Nephron (organoid): Measurements from ENCODE around the gene TMEM271.
"Not testable (repeated sequence)": the region's sequence is repeated elsewhere in the genome, so short reads cannot be mapped to it uniquely, and the experiment has no call there.

Source experiments
- H3K27ac Mint-ChIP-seq, 3 experiments: 2 replicates each; pipeline ENCODE4 v1.8.0; 2020; ENCODE audit warnings: mixed read lengths in 3 of 3, mild to moderate bottlenecking in 2 of 3, moderate library complexity in 1 of 3
- H3K27me3 Mint-ChIP-seq: 2 replicates; pipeline ENCODE4 v1.8.0; 2021; ENCODE audit warnings: low read depth, mild to moderate bottlenecking, moderate library complexity, mixed read lengths
- H3K36me3 Mint-ChIP-seq: 2 replicates; pipeline ENCODE4 v1.8.0; 2020; ENCODE audit warnings: low read depth, mixed read lengths
- H3K4me1 Mint-ChIP-seq: 2 replicates; pipeline ENCODE4 v1.8.0; 2020; ENCODE audit warnings: mixed read lengths
- H3K4me3 Mint-ChIP-seq, 3 experiments: 2 replicates each; pipeline ENCODE4 v1.8.0; 2020; ENCODE audit warnings: mild to moderate bottlenecking in 3 of 3, mixed read lengths in 3 of 3, moderate library complexity in 2 of 3
- H3K9me3 Mint-ChIP-seq: 2 replicates; pipeline ENCODE4 v1.8.0; 2020; ENCODE audit warnings: mixed read lengths
- CTCF ChIP-seq, 3 experiments: fragments of 200-600 bp; sonication (generic); IDR thresholded peaks; one replicate each; pipeline ENCODE4 v1.5.0; 2021; ENCODE audit warnings: antibody characterized with exemption in 3 of 3; ENCODE audit not compliant: unreplicated experiment in 3 of 3

Gene TMEM271

DNA sequence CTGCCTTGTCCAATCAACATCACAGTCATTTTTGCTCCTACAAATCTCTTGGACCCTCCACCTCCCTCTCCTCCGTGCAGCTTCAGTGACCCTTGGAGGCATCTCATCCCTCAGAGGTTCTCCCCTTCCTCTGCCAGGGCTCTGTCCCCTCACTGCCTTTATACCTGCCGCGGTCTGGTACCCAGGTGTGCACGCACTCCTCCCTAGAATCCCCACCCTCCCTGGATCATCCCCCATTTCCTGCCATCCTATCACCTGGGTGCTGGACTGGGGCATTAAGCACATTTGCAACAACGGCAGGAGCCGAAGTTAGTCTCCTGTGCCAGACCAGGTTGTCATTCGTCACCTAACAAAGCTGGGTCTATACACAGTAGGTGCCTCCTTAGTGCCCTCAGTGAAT is 10.1 kb downstream of the TMEM271 start:
- H3K27me3 Mint-ChIP-seq = peaks cover 34% of the 10 kb centered on the region
- H3K27ac Mint-ChIP-seq = no peak overlapping the region
- no peak overlapping the region for H3K4me3 Mint-ChIP-seq
- TF ChIP-seq CTCF (IDR thresholded peaks at IDR 0.05; ENCODE audit: unreplicated experiment in 3 of 3) = no peak
- H3K4me1 Mint-ChIP-seq = no peaks in the 10 kb centered on the region
- H3K36me3 Mint-ChIP-seq = no peaks in the 10 kb centered on the region
- peaks cover 34% of the 10 kb centered on the region for H3K9me3 Mint-ChIP-seq

DNA sequence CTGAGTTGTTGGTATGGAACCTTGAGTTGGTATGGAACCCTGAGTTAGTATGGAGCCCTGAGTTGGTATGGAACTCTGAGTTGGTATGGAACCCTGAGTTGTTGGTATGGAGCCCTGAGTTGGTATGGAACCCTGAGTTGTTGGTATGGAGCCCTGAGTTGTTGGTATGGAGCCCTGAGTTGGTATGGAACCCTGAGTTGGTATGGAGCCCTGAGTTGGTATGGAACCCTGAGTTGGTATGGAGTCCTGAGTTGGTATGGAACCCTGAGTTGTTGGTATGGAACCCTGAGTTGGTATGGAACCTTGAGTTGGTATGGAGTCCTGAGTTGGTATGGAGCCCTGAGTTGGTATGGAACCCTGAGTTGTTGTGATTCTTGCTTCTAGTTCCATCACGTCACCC is 10.5 kb downstream of the TMEM271 start:
- H3K36me3 Mint-ChIP-seq, H3K4me1 Mint-ChIP-seq, H3K27ac Mint-ChIP-seq, H3K4me3 Mint-ChIP-seq: not testable (repeated sequence)
- Mint-ChIP-seq H3K27me3 (peaks cover 30% of the 10 kb centered on the region), H3K9me3 (peaks cover 36% of the 10 kb centered on the region)

DNA sequence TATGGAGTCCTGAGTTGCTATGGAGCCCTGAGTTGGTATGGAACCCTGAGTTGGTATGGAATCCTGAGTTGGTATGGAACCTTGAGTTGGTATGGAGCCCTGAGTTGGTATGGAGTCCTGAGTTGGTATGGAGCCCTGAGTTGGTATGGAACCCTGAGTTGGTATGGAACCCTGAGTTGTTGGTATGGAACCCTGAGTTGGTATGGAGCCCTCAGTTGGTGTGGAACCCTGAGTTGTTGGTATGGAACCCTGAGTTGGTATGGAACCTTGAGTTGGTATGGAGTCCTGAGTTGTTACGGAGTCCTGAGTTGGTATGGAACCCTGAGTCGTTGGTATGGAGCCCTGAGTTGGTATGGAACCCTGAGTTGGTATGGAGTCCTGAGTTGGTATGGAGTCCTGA is 13.6 kb downstream of the TMEM271 start:
- not testable (repeated sequence) for H3K36me3 Mint-ChIP-seq, H3K27ac Mint-ChIP-seq, H3K4me1 Mint-ChIP-seq, H3K4me3 Mint-ChIP-seq
- Mint-ChIP-seq H3K9me3 (peaks cover 42% of the 10 kb centered on the region), H3K27me3 (peaks cover 14% of the 10 kb centered on the region)

DNA sequence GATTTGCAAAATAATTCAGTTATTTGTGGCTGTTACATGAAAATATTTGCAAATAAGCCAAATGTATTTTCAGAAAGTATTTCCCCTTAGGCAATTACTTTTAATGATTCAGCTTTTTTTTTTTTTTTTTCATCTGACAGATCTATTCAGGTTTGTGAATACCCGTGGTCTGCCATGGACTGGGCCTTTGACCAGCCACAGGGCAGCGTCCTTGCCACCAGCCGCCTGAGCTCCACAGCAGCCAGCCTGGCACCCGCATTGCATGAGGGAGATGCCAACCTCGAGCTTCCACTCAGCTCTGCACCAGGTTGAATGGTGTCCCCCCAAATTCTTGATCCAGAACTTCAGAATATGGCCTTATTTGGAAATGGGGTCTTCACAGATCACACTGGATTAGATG is 14.7 kb downstream of the TMEM271 start:
- Mint-ChIP-seq H3K27ac (no peak overlapping the region), H3K4me3 (no peak overlapping the region), H3K4me1 (no peaks in the 10 kb centered on the region), H3K9me3 (peaks cover 44% of the 10 kb centered on the region), H3K27me3 (peaks cover 9% of the 10 kb centered on the region), H3K36me3 (no peaks in the 10 kb centered on the region)
- TF ChIP-seq CTCF (IDR thresholded peaks at IDR 0.05; ENCODE audit: unreplicated experiment in 3 of 3) = no peak

- Mint-ChIP-seq H3K9me3 (peaks cover 40% of the 10 kb centered on the region), H3K36me3 (no peaks in the 10 kb centered on the region), H3K4me3 (no peak overlapping the region), H3K4me1 (no peaks in the 10 kb centered on the region), H3K27me3 (peaks cover 6% of the 10 kb centered on the region), H3K27ac (no peak overlapping the region)
- no peak for TF ChIP-seq CTCF (IDR thresholded peaks at IDR 0.05; ENCODE audit: unreplicated experiment in 3 of 3)
These were observed 15.3 kb downstream of the TMEM271 start for GRCh38 chr4:560731-561291.

DNA sequence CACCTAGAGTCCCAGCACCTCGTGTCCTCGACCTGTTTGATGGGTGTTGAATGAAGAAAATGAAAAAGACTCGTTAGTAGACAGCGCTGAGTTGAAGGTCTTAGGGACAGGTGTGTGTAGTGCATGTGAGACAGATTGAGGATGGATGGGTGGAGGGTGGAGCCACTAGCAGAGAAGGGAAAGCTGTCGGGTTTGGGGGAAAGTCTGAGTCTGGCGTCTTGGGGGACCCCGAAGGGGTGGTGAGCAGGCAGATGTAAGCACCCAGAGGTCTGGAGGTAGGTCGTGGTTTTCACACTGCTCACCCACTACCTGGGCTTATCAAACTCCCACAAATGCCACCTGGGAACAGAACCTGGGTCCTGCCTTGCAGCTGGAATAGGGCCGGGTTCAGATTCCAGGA is 16.0 kb downstream of the TMEM271 start:
- TF ChIP-seq CTCF (IDR thresholded peaks at IDR 0.05; ENCODE audit: unreplicated experiment in 3 of 3) = no peak
- H3K27ac Mint-ChIP-seq = no peak overlapping the region
- peaks cover 6% of the 10 kb centered on the region for H3K27me3 Mint-ChIP-seq
- peaks cover 32% of the 10 kb centered on the region for H3K9me3 Mint-ChIP-seq
- no peak overlapping the region for H3K4me3 Mint-ChIP-seq
- no peaks in the 10 kb centered on the region for H3K36me3 Mint-ChIP-seq
- no peaks in the 10 kb centered on the region for H3K4me1 Mint-ChIP-seq

GRCh38 chr4:555566-556275 is 20.4 kb downstream of the TMEM271 start:
- H3K36me3 Mint-ChIP-seq = no peaks in the 10 kb centered on the region
- no peak for TF ChIP-seq CTCF (IDR thresholded peaks at IDR 0.05; ENCODE audit: unreplicated experiment in 3 of 3)
- H3K4me1 Mint-ChIP-seq = no peaks in the 10 kb centered on the region
- H3K4me3 Mint-ChIP-seq = no peak overlapping the region
- peaks cover 11% of the 10 kb centered on the region for H3K27me3 Mint-ChIP-seq
- H3K9me3 Mint-ChIP-seq = peaks cover 13% of the 10 kb centered on the region
- H3K27ac Mint-ChIP-seq = no peak overlapping the region

GRCh38 chr4:554793-555320 is 21.2 kb downstream of the TMEM271 start:
- not testable (repeated sequence) for H3K27ac Mint-ChIP-seq, H3K4me3 Mint-ChIP-seq, H3K36me3 Mint-ChIP-seq, H3K27me3 Mint-ChIP-seq, H3K4me1 Mint-ChIP-seq
- H3K9me3 Mint-ChIP-seq = peaks cover 11% of the 10 kb centered on the region
